Heart left ventricle (tissue), 13 donors: ENCODE data around the gene EBLN2.

Experiments used
- CTCF ChIP-seq, 12 donors: fragments of 200-600 bp; sonication (generic) in 4 of 12; IDR thresholded peaks; one replicate each; pipeline versions ENCODE4 v1.5.0 to v1.8.0; 2018 to 2022; ENCODE audit warnings: antibody characterized with exemption in 12 of 12, mild to moderate bottlenecking in 5 of 12
- POLR2A ChIP-seq, 2 donors: fragments of 450-650 bp; IDR thresholded peaks; one replicate each; pipeline ENCODE4 v1.6.1; 2017; ENCODE audit warnings: antibody characterized with exemption in 2 of 2, mild to moderate bottlenecking in 2 of 2, moderate library complexity in 2 of 2
- donor health status: ischemic (EF 13 %, LVEDD 7.1; RV severe dilation, severe dysfunction).
- donor health status: DM: no; HTN: yes; CAD: no.
- donor health status: DM: no; HTN: no; CAD: no.
- donor health status: ischemic (EF 25% LVEDD 6.9; RV normal size, moderate dysfunction).
- donor health status: ischemic (EF 25% LVEDD 5.7; RV mildly dilated, moderate dysfunction).
- donor health status: ischemic (EF 35%, LVEDD 5.7; RV mildly dilated, moderate dysfunction).
- donor health status: nonischemic (EF 11% LVEDD 7.7; RV severe dilation, severe dysfunction).
- donor health status: DM: yes; HTN: yes; CAD: no.
- donor health status: PGD.
- donor health status: ischemic (EF 29% LVEDD 5.4; RV normal size, mild dysfunction).
- donor health status: nonischemic (EF 23%, LVEDD 6.1; RV moderate dilation, normal function).

- TF ChIP-seq CTCF (IDR thresholded peaks at IDR 0.05) (peak; percentile 68 to 91 (median 80)), POLR2A (IDR thresholded peaks at IDR 0.05) (no peak)
Measured at GRCh38 chr3:73086071-73086494, 24.6 kb downstream of the EBLN2 start.
